ENCODE data around the gene PCNX3. TPM values are rescaled to one million over a fixed set of nuclear protein-coding genes. Genes with fewer than 3 reads are reported as not detected.

Gene PCNX3
- total RNA-seq, 1 donor from 2014 or later, result 61.9 TPM

GRCh38 chr11:65579291-65579690 is 36.3 kb upstream of the PCNX3 start:
- DNase-seq (ENCODE audit: low read depth), result no peak
- H3K4me3 ChIP-seq (ENCODE audit: low read depth, low read length), result no peak overlapping the region
- no peak for TF ChIP-seq CTCF (IDR thresholded peaks at IDR 0.05; ENCODE audit: insufficient read depth, low read length, poor library complexity, severe bottlenecking)
- H3K36me3 ChIP-seq (ENCODE audit: control insufficient read depth, insufficient read depth, low read length), result no peaks in the 10 kb centered on the region
- peaks cover 5% of the 10 kb centered on the region for H3K27me3 ChIP-seq (ENCODE audit: control insufficient read depth, insufficient read depth, low read length)

- no peak for DNase-seq (ENCODE audit: low read depth)
- H3K36me3 ChIP-seq (ENCODE audit: control insufficient read depth, insufficient read depth, low read length), result no peaks in the 10 kb centered on the region
- H3K27me3 ChIP-seq (ENCODE audit: control insufficient read depth, insufficient read depth, low read length), result peaks cover 10% of the 10 kb centered on the region
- no peak for TF ChIP-seq CTCF (IDR thresholded peaks at IDR 0.05; ENCODE audit: insufficient read depth, low read length, poor library complexity, severe bottlenecking)
- no peak overlapping the region for H3K4me3 ChIP-seq (ENCODE audit: low read depth, low read length)
Measured at GRCh38 chr11:65580031-65580692, 35.4 kb upstream of the PCNX3 start.

- Histone ChIP-seq H3K4me3 (ENCODE audit: low read depth, low read length) (no peak overlapping the region), H3K36me3 (ENCODE audit: control insufficient read depth, insufficient read depth, low read length) (no peaks in the 10 kb centered on the region), H3K27me3 (ENCODE audit: control insufficient read depth, insufficient read depth, low read length) (peaks cover 10% of the 10 kb centered on the region)
- no peak for DNase-seq (ENCODE audit: low read depth)
- TF ChIP-seq CTCF (IDR thresholded peaks at IDR 0.05; ENCODE audit: insufficient read depth, low read length, poor library complexity, severe bottlenecking), result no peak
Measured at GRCh38 chr11:65580756-65581155, 34.8 kb upstream of the PCNX3 start.

- Histone ChIP-seq H3K4me3 (ENCODE audit: low read depth, low read length) (no peak overlapping the region), H3K36me3 (ENCODE audit: control insufficient read depth, insufficient read depth, low read length) (no peaks in the 10 kb centered on the region), H3K27me3 (ENCODE audit: control insufficient read depth, insufficient read depth, low read length) (peaks cover 10% of the 10 kb centered on the region)
- TF ChIP-seq CTCF (IDR thresholded peaks at IDR 0.05; ENCODE audit: insufficient read depth, low read length, poor library complexity, severe bottlenecking), result no peak
- DNase-seq (ENCODE audit: low read depth), result no peak
Measured at GRCh38 chr11:65581928-65582327, 33.6 kb upstream of the PCNX3 start.

- Histone ChIP-seq H3K4me3 (ENCODE audit: low read depth, low read length) (no peak overlapping the region), H3K36me3 (ENCODE audit: control insufficient read depth, insufficient read depth, low read length) (no peaks in the 10 kb centered on the region), H3K27me3 (ENCODE audit: control insufficient read depth, insufficient read depth, low read length) (peaks cover 10% of the 10 kb centered on the region)
- TF ChIP-seq CTCF (IDR thresholded peaks at IDR 0.05; ENCODE audit: insufficient read depth, low read length, poor library complexity, severe bottlenecking), result no peak
- no peak for DNase-seq (ENCODE audit: low read depth)
Measured at GRCh38 chr11:65583589-65583988, 32.0 kb upstream of the PCNX3 start.

GRCh38 chr11:65584106-65584505 is 31.5 kb upstream of the PCNX3 start:
- TF ChIP-seq CTCF (IDR thresholded peaks at IDR 0.05; ENCODE audit: insufficient read depth, low read length, poor library complexity, severe bottlenecking), result no peak
- no peak overlapping the region for H3K4me3 ChIP-seq (ENCODE audit: low read depth, low read length)
- no peak for DNase-seq (ENCODE audit: low read depth)
- peaks cover 10% of the 10 kb centered on the region for H3K27me3 ChIP-seq (ENCODE audit: control insufficient read depth, insufficient read depth, low read length)
- no peaks in the 10 kb centered on the region for H3K36me3 ChIP-seq (ENCODE audit: control insufficient read depth, insufficient read depth, low read length)

Measured in kidney epithelial cell (primary cell).